ENCODE data around the gene LIMS4. TPM values are rescaled to one million over a fixed set of nuclear protein-coding genes. Genes with fewer than 3 reads are reported as not detected.
"Not testable (repeated sequence)": the region's sequence is repeated elsewhere in the genome, so short reads cannot be mapped to it uniquely, and the experiment has no call there.

The LIMS4 gene
- total and polyA plus RNA-seq, 2 of the 13 experiments (the other 11 are each of a cell fraction or from before 2014, with no cell fraction given): 0.86 to 1.1 TPM

- H3K4me3 ChIP-seq (replicated peaks in 1 of 3; ENCODE audit: insufficient read depth in 1 of 3, low read depth in 2 of 3, low read length in 3 of 3); H4K20me1 ChIP-seq (ENCODE audit: insufficient read depth, low read length); H3K4me1 ChIP-seq (ENCODE audit: insufficient read depth, low read length); H3K4me2 ChIP-seq (ENCODE audit: low read depth, low read length); CTCF ChIA-PET (ENCODE audit: low intra/inter-chr PET ratio, low total read pairs); POLR2A ChIA-PET; ATAC-seq; BruUV-seq (replicated peaks); DNase-seq (ENCODE audit: low spot score); H3K36me3 ChIP-seq (replicated peaks in 1 of 2; ENCODE audit: control insufficient read depth in 1 of 2, insufficient read depth in 2 of 2, low read length in 2 of 2); H3K27ac ChIP-seq (ENCODE audit: extremely low read length, insufficient read depth, low read length); H3K79me2 ChIP-seq (ENCODE audit: insufficient read depth, low read length); H3K27me3 ChIP-seq (ENCODE audit: control insufficient read depth in 1 of 2, insufficient read depth in 2 of 2, low read length in 2 of 2); intact Hi-C loops (cut with micrococcal nuclease; ENCODE audit: unreplicated experiment); H3K9ac ChIP-seq (ENCODE audit: insufficient read depth, low read depth, low read length); H3K9me3 ChIP-seq (ENCODE audit: low read length); in situ Hi-C loops (cut with HindIII; ENCODE audit: extremely low pct_ligation_motif_present, low pct_unique_long_range_greater_than_20kb); H2AFZ ChIP-seq (ENCODE audit: low read length); FAIRE-seq: not testable (repeated sequence)
- no CpG with 5 or more reads among the region's 56 CpGs for WGBS (ENCODE audit: low lambda C conversion rate)
These were observed 49.0 kb downstream of the LIMS4 start for GRCh38 chr2:110423574-110423962.

GRCh38 chr2:110422852-110423573, 49.6 kb downstream of the LIMS4 start:
- in situ Hi-C loops (cut with HindIII; ENCODE audit: extremely low pct_ligation_motif_present, low pct_unique_long_range_greater_than_20kb); H3K27ac ChIP-seq (ENCODE audit: extremely low read length, insufficient read depth, low read length); H3K4me2 ChIP-seq (ENCODE audit: low read depth, low read length); POLR2A ChIA-PET; H3K79me2 ChIP-seq (ENCODE audit: insufficient read depth, low read length); ATAC-seq; H4K20me1 ChIP-seq (ENCODE audit: insufficient read depth, low read length); H3K9ac ChIP-seq (ENCODE audit: insufficient read depth, low read depth, low read length); DNase-seq (ENCODE audit: low spot score); FAIRE-seq; H3K9me3 ChIP-seq (ENCODE audit: low read length); BruUV-seq (replicated peaks); H3K4me3 ChIP-seq (replicated peaks in 1 of 3; ENCODE audit: insufficient read depth in 1 of 3, low read depth in 2 of 3, low read length in 3 of 3); H3K4me1 ChIP-seq (ENCODE audit: insufficient read depth, low read length); CTCF ChIA-PET (ENCODE audit: low intra/inter-chr PET ratio, low total read pairs); H3K27me3 ChIP-seq (ENCODE audit: control insufficient read depth in 1 of 2, insufficient read depth in 2 of 2, low read length in 2 of 2); H2AFZ ChIP-seq (ENCODE audit: low read length); intact Hi-C loops (cut with micrococcal nuclease; ENCODE audit: unreplicated experiment); H3K36me3 ChIP-seq (replicated peaks in 1 of 2; ENCODE audit: control insufficient read depth in 1 of 2, insufficient read depth in 2 of 2, low read length in 2 of 2): not testable (repeated sequence)
- 75% methylated on average over 1 of the region's 36 CpGs for WGBS (ENCODE audit: low lambda C conversion rate)

DNA sequence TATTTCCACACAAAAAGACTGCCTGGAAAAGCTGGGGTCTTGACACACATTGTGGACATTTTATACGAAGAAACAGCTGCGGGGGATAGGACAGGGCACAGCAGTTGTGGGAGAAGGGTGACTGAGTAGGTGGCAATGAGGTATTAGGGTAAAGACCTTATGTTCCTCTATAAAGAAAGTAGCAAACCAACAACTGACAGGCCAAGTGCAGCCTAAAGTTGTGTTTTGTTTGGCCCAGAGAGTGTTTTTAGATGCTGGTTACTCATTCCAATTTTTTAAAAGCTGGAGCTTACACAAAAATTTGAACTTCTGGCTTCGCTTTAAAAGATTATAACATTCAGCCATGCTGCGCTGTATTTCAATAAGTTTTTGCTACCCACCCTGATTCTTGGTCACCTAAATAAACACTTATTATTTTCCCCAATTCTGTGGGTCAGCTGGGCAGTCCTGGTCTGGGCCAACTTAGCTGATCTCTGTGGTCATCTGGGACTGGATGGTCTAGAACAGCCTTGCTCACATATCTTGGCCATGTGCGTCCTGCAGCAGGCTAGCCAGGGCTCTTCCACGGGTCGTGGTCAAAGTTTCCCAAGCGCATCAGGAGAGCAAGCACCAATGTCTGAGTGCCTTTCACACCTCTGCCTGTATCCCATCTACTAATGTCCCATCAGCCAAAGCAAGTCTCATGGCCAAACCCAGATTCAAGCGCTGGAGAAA, 51.8 kb downstream of the LIMS4 start:
- DNase-seq (ENCODE audit: low spot score); H3K9ac ChIP-seq (ENCODE audit: insufficient read depth, low read depth, low read length); H3K79me2 ChIP-seq (ENCODE audit: insufficient read depth, low read length); H3K27ac ChIP-seq (ENCODE audit: extremely low read length, insufficient read depth, low read length); H3K36me3 ChIP-seq (replicated peaks in 1 of 2; ENCODE audit: control insufficient read depth in 1 of 2, insufficient read depth in 2 of 2, low read length in 2 of 2); H3K27me3 ChIP-seq (ENCODE audit: control insufficient read depth in 1 of 2, insufficient read depth in 2 of 2, low read length in 2 of 2); H3K4me2 ChIP-seq (ENCODE audit: low read depth, low read length); H2AFZ ChIP-seq (ENCODE audit: low read length); H4K20me1 ChIP-seq (ENCODE audit: insufficient read depth, low read length); ATAC-seq; POLR2A ChIA-PET; intact Hi-C loops (cut with micrococcal nuclease; ENCODE audit: unreplicated experiment); H3K9me3 ChIP-seq (ENCODE audit: low read length); FAIRE-seq; in situ Hi-C loops (cut with HindIII; ENCODE audit: extremely low pct_ligation_motif_present, low pct_unique_long_range_greater_than_20kb); CTCF ChIA-PET (ENCODE audit: low intra/inter-chr PET ratio, low total read pairs); H3K4me1 ChIP-seq (ENCODE audit: insufficient read depth, low read length); H3K4me3 ChIP-seq (replicated peaks in 1 of 3; ENCODE audit: insufficient read depth in 1 of 3, low read depth in 2 of 3, low read length in 3 of 3); BruUV-seq (replicated peaks): not testable (repeated sequence)
- no CpG with 5 or more reads among the region's 9 CpGs for WGBS (ENCODE audit: low lambda C conversion rate)

DNA sequence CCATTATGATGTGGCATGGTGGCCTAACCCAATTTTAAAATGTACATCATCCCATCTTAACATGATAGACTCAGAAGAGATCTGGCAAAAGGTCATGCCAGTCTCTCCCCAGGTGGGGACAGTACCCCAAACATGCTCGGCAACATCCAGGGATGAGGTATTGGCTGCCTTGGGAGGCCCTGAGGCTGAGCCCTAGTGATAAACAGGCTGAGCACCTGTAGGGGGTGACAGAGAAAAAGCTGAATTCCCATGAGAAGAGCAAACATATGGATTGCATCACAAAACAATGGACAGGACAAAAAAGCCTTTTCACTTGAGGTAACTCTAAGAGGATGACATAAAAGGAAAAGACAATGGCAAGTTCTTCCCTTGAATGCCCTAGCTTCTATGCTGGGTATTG, 65.5 kb downstream of the LIMS4 start:
- H3K4me2 ChIP-seq (ENCODE audit: low read depth, low read length); H3K4me1 ChIP-seq (ENCODE audit: insufficient read depth, low read length); CTCF ChIA-PET (ENCODE audit: low intra/inter-chr PET ratio, low total read pairs); H3K4me3 ChIP-seq (replicated peaks in 1 of 3; ENCODE audit: insufficient read depth in 1 of 3, low read depth in 2 of 3, low read length in 3 of 3); in situ Hi-C loops (cut with HindIII; ENCODE audit: extremely low pct_ligation_motif_present, low pct_unique_long_range_greater_than_20kb); H2AFZ ChIP-seq (ENCODE audit: low read length); intact Hi-C loops (cut with micrococcal nuclease; ENCODE audit: unreplicated experiment); H4K20me1 ChIP-seq (ENCODE audit: insufficient read depth, low read length); H3K27ac ChIP-seq (ENCODE audit: extremely low read length, insufficient read depth, low read length); FAIRE-seq; H3K9me3 ChIP-seq (ENCODE audit: low read length); H3K27me3 ChIP-seq (ENCODE audit: control insufficient read depth in 1 of 2, insufficient read depth in 2 of 2, low read length in 2 of 2); H3K36me3 ChIP-seq (replicated peaks in 1 of 2; ENCODE audit: control insufficient read depth in 1 of 2, insufficient read depth in 2 of 2, low read length in 2 of 2); POLR2A ChIA-PET; DNase-seq (ENCODE audit: low spot score); H3K9ac ChIP-seq (ENCODE audit: insufficient read depth, low read depth, low read length); H3K79me2 ChIP-seq (ENCODE audit: insufficient read depth, low read length); BruUV-seq (replicated peaks): not testable (repeated sequence)
- peak; percentile 82 for ATAC-seq
- WGBS (ENCODE audit: low lambda C conversion rate): no CpG with 5 or more reads among the region's 1 CpG

Data from HepG2 (cell line).